ENCODE measurements around the gene ATP6V0D1. TPM values are rescaled to one million over a fixed set of nuclear protein-coding genes. Genes with fewer than 3 reads are reported as not detected.

The ATP6V0D1 gene
- total RNA-seq, 1 experiment from 2014 or later, result 43.0 TPM

GRCh38 chr16:67412294-67412693 is 68.7 kb downstream of the ATP6V0D1 start:
- H3K27ac Mint-ChIP-seq, result no peak overlapping the region
- no peak overlapping the region for H3K18ac ChIP-seq (ENCODE audit: insufficient read length, low read depth, low read length)
- H3K9ac ChIP-seq (ENCODE audit: extremely low read depth, insufficient read length, low read length), result no peak overlapping the region
- peaks cover 8% of the 10 kb centered on the region; the same call in 1 of the 2 replicates for H3K4me1 ChIP-seq (ENCODE audit: insufficient read depth, low read length)
- no peak overlapping the region for H2AK5ac ChIP-seq (ENCODE audit: insufficient read length, low read length)
- H3K36me3 Mint-ChIP-seq (ENCODE audit: insufficient read depth in 1 of 3, low read depth in 3 of 3), result peaks cover 0 to 2% (median 0%) of the 10 kb centered on the region in 3 experiments; a peak in 2 of 7 replicates
- no CpG with 5 or more reads among the region's 2 CpGs for WGBS (ENCODE audit: extremely low coverage, insufficient read length, low lambda C conversion rate)
- H4K91ac ChIP-seq (ENCODE audit: insufficient read length, low read depth, low read length), result no peak overlapping the region
- TF ChIP-seq CTCF (conservative IDR thresholded peaks at IDR 0.05), result no peak
- H3K9me3 Mint-ChIP-seq, result no peaks in the 10 kb centered on the region
- no peaks in the 10 kb centered on the region for H3K79me2 ChIP-seq (ENCODE audit: insufficient read depth, low read length)
- DNase-seq, result no peak
- H4K8ac ChIP-seq (replicated peaks; ENCODE audit: insufficient read length, low read depth, low read length), result no peak overlapping the region
- H2BK12ac ChIP-seq (ENCODE audit: insufficient read length, low read depth, low read length), result no peak overlapping the region
- no peak overlapping the region for H2BK15ac ChIP-seq (ENCODE audit: low read depth, low read length)
- H2BK20ac ChIP-seq (ENCODE audit: low read depth, low read length, poor library complexity, severe bottlenecking), result no peak overlapping the region
- no peak overlapping the region for H3K56ac ChIP-seq (ENCODE audit: insufficient read length, low read depth, low read length)
- H3K23ac ChIP-seq (ENCODE audit: insufficient read length, low read depth, low read length), result no peak overlapping the region
- no peak overlapping the region for H3T11ph ChIP-seq (ENCODE audit: low read length)
- no peak overlapping the region for H2BK120ac ChIP-seq (ENCODE audit: low read depth, low read length, poor library complexity, severe bottlenecking)
- H3K79me1 ChIP-seq (ENCODE audit: insufficient read depth, low read depth, low read length, poor library complexity, severe bottlenecking), result no peaks in the 10 kb centered on the region
- no peak overlapping the region for H3K14ac ChIP-seq (ENCODE audit: insufficient read depth, low read length)
- H4K5ac ChIP-seq (ENCODE audit: insufficient read length, low read depth, low read length), result no peak overlapping the region
- H2AFZ ChIP-seq (ENCODE audit: low read length), result no peak overlapping the region
- no peak overlapping the region for H3K4me3 Mint-ChIP-seq
- no peak overlapping the region for H3K27ac ChIP-seq (ENCODE audit: insufficient read length, low read depth, low read length)
- no peak overlapping the region for H3K4me2 ChIP-seq (ENCODE audit: insufficient read depth, insufficient read length, low read length)
- peaks cover 11% of the 10 kb centered on the region for H3K23me2 ChIP-seq (ENCODE audit: insufficient read length, low read depth, low read length, poor library complexity, severe bottlenecking)
- no peaks in the 10 kb centered on the region for H4K20me1 ChIP-seq (ENCODE audit: control insufficient read depth, insufficient read depth, insufficient read length)
- H2BK5ac ChIP-seq (ENCODE audit: insufficient read length, low read length), result no peak overlapping the region
- H3K4ac ChIP-seq (ENCODE audit: low read depth, low read length), result no peak overlapping the region
- H3K27me3 ChIP-seq (ENCODE audit: insufficient read depth, low read length), result no peaks in the 10 kb centered on the region
- no peaks in the 10 kb centered on the region for H3K9me3 ChIP-seq (ENCODE audit: control insufficient read depth, low read depth, low read length)
- peaks cover 33 to 35% of the 10 kb centered on the region in 2 experiments for H3K4me1 Mint-ChIP-seq
- H3K27me3 Mint-ChIP-seq (ENCODE audit: low read depth), result peaks cover 7% of the 10 kb centered on the region

All from H9 (cell line).